ENCODE data around the gene SLC35F6. TPM values are rescaled to one million over a fixed set of nuclear protein-coding genes. Genes with fewer than 3 reads are reported as not detected.

SLC35F6 gene
- total and polyA plus RNA-seq, 9 of the 15 experiments (the other 6 are each of a cell fraction or from before 2014, with no cell fraction given) = 11.9 to 47.3 (median 22.5) TPM

- TF ChIP-seq CBX5 (IDR thresholded peaks at IDR 0.05; ENCODE audit: borderline replicate concordance, low read depth) (no peak), ZNF175 (CRISPR knock-in tag; IDR thresholded peaks at IDR 0.05; ENCODE audit: low read depth) (0 out of 2 replicates have a peak, but pooled peaks have one; percentile 66), IRF1 (CRISPR knock-in tag; IDR thresholded peaks at IDR 0.05; ENCODE audit: borderline replicate concordance) (no peak), CCAR2 (IDR thresholded peaks at IDR 0.05; ENCODE audit: low read depth, low read length) (no peak), SMARCA5 (IDR thresholded peaks at IDR 0.05) (peak; percentile 36; the same call in 1 of the 2 replicates), CSDE1 (IDR thresholded peaks at IDR 0.05) (no peak), FOXJ2 (tag; IDR thresholded peaks at IDR 0.05) (no peak), MYC (IDR thresholded peaks at IDR 0.05; ENCODE audit: low read depth, low read length) (no peak), MYC (CRISPR knock-in tag; IDR thresholded peaks at IDR 0.05; ENCODE audit: borderline replicate concordance, low read depth) (no peak), ZFP91 (CRISPR knock-in tag; IDR thresholded peaks at IDR 0.05) (no peak), ZNF444 (CRISPR knock-in tag; IDR thresholded peaks at IDR 0.05) (no peak), KDM1A (IDR thresholded peaks at IDR 0.05) (peak; percentile 34 to 48; a peak in 1 of 4 replicates), ZNF589 (CRISPR knock-in tag; IDR thresholded peaks at IDR 0.05; ENCODE audit: low read depth) (peak; percentile 91), RB1 (IDR thresholded peaks at IDR 0.05; ENCODE audit: low read depth) (no peak), BRF2 (IDR thresholded peaks at IDR 0.05; ENCODE audit: borderline replicate concordance, insufficient read depth, insufficient read length) (no peak)
- TF ChIP-seq, protein P1, sequence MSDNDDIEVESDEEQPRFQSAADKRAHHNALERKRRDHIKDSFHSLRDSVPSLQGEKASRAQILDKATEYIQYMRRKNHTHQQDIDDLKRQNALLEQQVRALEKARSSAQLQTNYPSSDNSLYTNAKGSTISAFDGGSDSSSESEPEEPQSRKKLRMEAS (CRISPR knock-in tag; IDR thresholded peaks at IDR 0.05) = peak; percentile 64; the same call in 1 of the 2 replicates
- TF ChIP-seq, protein P2, sequence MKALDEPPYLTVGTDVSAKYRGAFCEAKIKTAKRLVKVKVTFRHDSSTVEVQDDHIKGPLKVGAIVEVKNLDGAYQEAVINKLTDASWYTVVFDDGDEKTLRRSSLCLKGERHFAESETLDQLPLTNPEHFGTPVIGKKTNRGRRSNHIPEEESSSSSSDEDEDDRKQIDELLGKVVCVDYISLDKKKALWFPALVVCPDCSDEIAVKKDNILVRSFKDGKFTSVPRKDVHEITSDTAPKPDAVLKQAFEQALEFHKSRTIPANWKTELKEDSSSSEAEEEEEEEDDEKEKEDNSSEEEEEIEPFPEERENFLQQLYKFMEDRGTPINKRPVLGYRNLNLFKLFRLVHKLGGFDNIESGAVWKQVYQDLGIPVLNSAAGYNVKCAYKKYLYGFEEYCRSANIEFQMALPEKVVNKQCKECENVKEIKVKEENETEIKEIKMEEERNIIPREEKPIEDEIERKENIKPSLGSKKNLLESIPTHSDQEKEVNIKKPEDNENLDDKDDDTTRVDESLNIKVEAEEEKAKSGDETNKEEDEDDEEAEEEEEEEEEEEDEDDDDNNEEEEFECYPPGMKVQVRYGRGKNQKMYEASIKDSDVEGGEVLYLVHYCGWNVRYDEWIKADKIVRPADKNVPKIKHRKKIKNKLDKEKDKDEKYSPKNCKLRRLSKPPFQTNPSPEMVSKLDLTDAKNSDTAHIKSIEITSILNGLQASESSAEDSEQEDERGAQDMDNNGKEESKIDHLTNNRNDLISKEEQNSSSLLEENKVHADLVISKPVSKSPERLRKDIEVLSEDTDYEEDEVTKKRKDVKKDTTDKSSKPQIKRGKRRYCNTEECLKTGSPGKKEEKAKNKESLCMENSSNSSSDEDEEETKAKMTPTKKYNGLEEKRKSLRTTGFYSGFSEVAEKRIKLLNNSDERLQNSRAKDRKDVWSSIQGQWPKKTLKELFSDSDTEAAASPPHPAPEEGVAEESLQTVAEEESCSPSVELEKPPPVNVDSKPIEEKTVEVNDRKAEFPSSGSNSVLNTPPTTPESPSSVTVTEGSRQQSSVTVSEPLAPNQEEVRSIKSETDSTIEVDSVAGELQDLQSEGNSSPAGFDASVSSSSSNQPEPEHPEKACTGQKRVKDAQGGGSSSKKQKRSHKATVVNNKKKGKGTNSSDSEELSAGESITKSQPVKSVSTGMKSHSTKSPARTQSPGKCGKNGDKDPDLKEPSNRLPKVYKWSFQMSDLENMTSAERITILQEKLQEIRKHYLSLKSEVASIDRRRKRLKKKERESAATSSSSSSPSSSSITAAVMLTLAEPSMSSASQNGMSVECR (CRISPR knock-in tag; IDR thresholded peaks at IDR 0.05) = no peak
Measured at GRCh38 chr2:26723991-26724750, 39.9 kb upstream of the SLC35F6 start (continued).

Measured in K562 (cell line).